Measurements from ENCODE around the gene POGZ. TPM values are rescaled to one million over a fixed set of nuclear protein-coding genes. Genes with fewer than 3 reads are reported as not detected.

POGZ gene
- total and polyA plus RNA-seq, 2 experiments from 2014 or later, result 12.9 to 36.3 TPM

- no peaks in the 10 kb centered on the region for H3K79me2 ChIP-seq
- peaks cover 18% of the 10 kb centered on the region for H3K4me1 ChIP-seq (ENCODE audit: insufficient read depth)
- 49% methylated on average over 3 of the region's 3 CpGs for WGBS (ENCODE audit: low lambda C conversion rate, missing lambda C conversion rate)
- no peaks in the 10 kb centered on the region for H3K9me2 ChIP-seq (replicated peaks; ENCODE audit: insufficient read depth)
- TF ChIP-seq CTCF (IDR thresholded peaks at IDR 0.05; ENCODE audit: poor library complexity), result no peak
- no peak for TF ChIP-seq EZH2 (IDR thresholded peaks at IDR 0.05; ENCODE audit: borderline replicate concordance)
- TF ChIP-seq EZH2phosphoT487 (IDR thresholded peaks at IDR 0.05; ENCODE audit: low read depth, severe bottlenecking, unreplicated experiment), result no peak
- no peak overlapping the region for H3K4me2 ChIP-seq
- H2AFZ ChIP-seq, result no peak overlapping the region
- H3K27me3 ChIP-seq, result no peaks in the 10 kb centered on the region
- peak overlapping the region; percentile 85 for H3K27ac ChIP-seq
- H3K9me3 ChIP-seq (ENCODE audit: low read depth), result no peaks in the 10 kb centered on the region
- H4K20me1 ChIP-seq (ENCODE audit: insufficient read depth, poor library complexity, severe bottlenecking), result no peaks in the 10 kb centered on the region
- no peaks in the 10 kb centered on the region for H3K36me3 ChIP-seq (replicated peaks; ENCODE audit: insufficient read depth, low read depth)
- H3K4me3 ChIP-seq, result no peak overlapping the region
- no peak for DNase-seq (ENCODE audit: low spot score)
Observed at GRCh38 chr1:151504252-151504651, 45.0 kb upstream of the POGZ start.

GRCh38 chr1:151502859-151503780, 43.8 kb upstream of the POGZ start:
- Histone ChIP-seq H3K4me2 (no peak overlapping the region), H3K79me2 (no peaks in the 10 kb centered on the region), H3K9me3 (ENCODE audit: low read depth) (no peaks in the 10 kb centered on the region), H2AFZ (no peak overlapping the region), H3K27me3 (no peaks in the 10 kb centered on the region), H3K36me3 (replicated peaks; ENCODE audit: insufficient read depth, low read depth) (no peaks in the 10 kb centered on the region), H4K20me1 (ENCODE audit: insufficient read depth, poor library complexity, severe bottlenecking) (no peaks in the 10 kb centered on the region), H3K27ac (peak overlapping the region; percentile 85), H3K4me3 (no peak overlapping the region), H3K9me2 (replicated peaks; ENCODE audit: insufficient read depth) (no peaks in the 10 kb centered on the region), H3K4me1 (ENCODE audit: insufficient read depth) (peaks cover 18% of the 10 kb centered on the region)
- no peak for DNase-seq (ENCODE audit: low spot score)
- WGBS (ENCODE audit: low lambda C conversion rate, missing lambda C conversion rate), result 67% methylated on average over 7 of the region's 7 CpGs
- no peak for TF ChIP-seq EZH2phosphoT487 (IDR thresholded peaks at IDR 0.05; ENCODE audit: low read depth, severe bottlenecking, unreplicated experiment)
- TF ChIP-seq CTCF (IDR thresholded peaks at IDR 0.05; ENCODE audit: poor library complexity), result no peak
- no peak for TF ChIP-seq EZH2 (IDR thresholded peaks at IDR 0.05; ENCODE audit: borderline replicate concordance)

- H3K4me1 ChIP-seq (ENCODE audit: insufficient read depth), result peaks cover 18% of the 10 kb centered on the region
- 31% methylated on average over 5 of the region's 5 CpGs for WGBS (ENCODE audit: low lambda C conversion rate, missing lambda C conversion rate)
- H3K27me3 ChIP-seq, result no peaks in the 10 kb centered on the region
- H3K79me2 ChIP-seq, result no peaks in the 10 kb centered on the region
- peak overlapping the region; percentile 85 for H3K27ac ChIP-seq
- no peaks in the 10 kb centered on the region for H3K9me2 ChIP-seq (replicated peaks; ENCODE audit: insufficient read depth)
- H3K4me2 ChIP-seq, result no peak overlapping the region
- H3K4me3 ChIP-seq, result no peak overlapping the region
- no peaks in the 10 kb centered on the region for H3K36me3 ChIP-seq (replicated peaks; ENCODE audit: insufficient read depth, low read depth)
- H2AFZ ChIP-seq, result no peak overlapping the region
- no peaks in the 10 kb centered on the region for H4K20me1 ChIP-seq (ENCODE audit: insufficient read depth, poor library complexity, severe bottlenecking)
- DNase-seq (ENCODE audit: low spot score), result no peak
- no peaks in the 10 kb centered on the region for H3K9me3 ChIP-seq (ENCODE audit: low read depth)
- TF ChIP-seq CTCF (IDR thresholded peaks at IDR 0.05; ENCODE audit: poor library complexity), result no peak
- TF ChIP-seq EZH2phosphoT487 (IDR thresholded peaks at IDR 0.05; ENCODE audit: low read depth, severe bottlenecking, unreplicated experiment), result no peak
- no peak for TF ChIP-seq EZH2 (IDR thresholded peaks at IDR 0.05; ENCODE audit: borderline replicate concordance)
Observed at GRCh38 chr1:151502035-151502700, 42.9 kb upstream of the POGZ start.

Data from hepatocyte (in vitro differentiated cells).